GM18499 (cell line): ENCODE measurements around the gene ZNF280B.
"Not testable (repeated sequence)": the region's sequence is repeated elsewhere in the genome, so short reads cannot be mapped to it uniquely, and the experiment has no call there.

ENCODE experiments used
- ATAC-seq: cut with Tn5 transposase; IDR thresholded peaks from one replicate; pipeline ENCODE4 v1.9.1; 2021; ENCODE audit warnings: moderate number of reproducible peaks; ENCODE audit not compliant: insufficient read depth, unreplicated experiment

Gene ZNF280B

DNA sequence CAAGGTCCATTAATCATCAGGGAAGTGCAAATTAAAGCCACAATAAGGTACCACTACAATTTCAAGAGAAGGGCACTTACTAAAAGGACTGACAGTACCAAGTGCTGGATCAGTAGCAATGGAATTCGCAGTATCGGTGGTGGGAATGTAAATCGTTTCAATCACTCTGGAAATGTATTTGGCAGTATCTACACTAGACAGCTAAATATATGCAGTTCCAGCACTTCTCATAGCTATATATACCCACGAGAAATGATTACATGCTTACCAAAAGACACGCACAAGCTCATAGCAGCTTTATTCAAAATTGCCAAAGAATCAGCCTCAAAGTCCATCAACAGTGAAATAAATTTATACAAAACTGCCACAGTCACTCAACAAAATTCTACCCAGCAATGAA is 4.4 kb upstream of the ZNF280B start:
- ATAC-seq, result no peak

DNA sequence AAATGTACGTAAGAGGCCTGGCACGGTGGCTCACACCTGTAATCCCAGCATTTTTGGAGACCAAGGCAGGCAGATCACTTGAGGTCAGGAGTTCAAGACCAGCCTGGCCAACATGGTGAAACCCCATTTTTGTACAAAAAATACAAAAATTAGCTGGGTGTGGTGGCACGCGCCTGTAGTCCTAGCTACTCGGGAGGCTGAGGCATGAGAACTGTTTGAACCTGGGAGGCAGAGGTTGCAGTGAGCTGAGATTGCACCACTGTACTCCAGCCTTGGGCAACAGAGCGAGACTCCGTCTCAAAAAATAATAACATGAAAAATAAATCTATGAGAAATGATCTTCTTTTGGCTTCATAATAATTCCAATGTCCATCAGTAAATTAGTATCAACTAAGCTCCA is 2.3 kb upstream of the ZNF280B start:
- not testable (repeated sequence) for ATAC-seq

DNA sequence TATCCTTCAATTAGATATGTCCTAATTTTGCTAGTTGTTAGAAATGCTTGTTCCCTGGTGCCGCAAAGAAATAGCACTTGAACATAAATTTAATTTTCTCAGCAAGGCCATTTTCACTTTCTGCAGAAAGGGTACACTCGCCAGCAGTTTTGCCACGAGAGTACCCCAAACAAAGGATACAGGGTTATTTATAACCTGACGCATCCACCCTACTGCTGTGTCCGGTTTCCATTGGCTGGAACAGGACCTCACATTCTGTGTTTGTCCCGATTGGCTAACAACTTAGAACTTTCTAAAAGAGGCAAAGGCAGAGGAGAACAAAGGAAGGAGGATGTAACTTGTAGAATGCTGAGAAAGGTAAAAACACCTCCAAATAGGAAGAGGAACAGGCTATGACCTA is 1.4 kb upstream of the ZNF280B start:
- ATAC-seq, result not testable (repeated sequence)

DNA sequence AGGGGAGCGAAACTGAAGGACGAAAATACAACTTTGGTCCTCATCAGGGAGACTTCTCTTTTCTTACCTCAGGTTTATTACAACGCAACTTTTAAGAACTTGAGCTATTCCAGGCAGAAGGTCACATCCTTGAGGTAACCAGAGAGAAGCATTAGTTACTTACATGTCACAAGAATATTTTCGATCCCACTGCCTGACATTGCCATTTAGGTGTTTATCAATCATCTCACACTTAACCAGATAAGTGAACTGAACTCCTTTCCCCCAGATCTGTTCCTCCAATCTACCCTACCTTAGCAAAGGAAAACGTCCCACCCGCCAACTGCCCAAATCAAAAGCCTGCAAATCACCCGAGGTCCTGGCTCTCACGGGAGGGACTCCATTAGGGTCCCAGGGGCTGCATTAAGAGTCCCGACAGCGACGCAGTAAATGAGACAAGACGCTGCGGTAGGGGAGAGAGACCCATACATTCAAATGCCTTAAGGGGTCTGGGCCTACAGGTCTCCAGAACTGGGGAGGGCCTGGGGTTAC is 734 bp downstream of the ZNF280B start:
- no peak for ATAC-seq

DNA sequence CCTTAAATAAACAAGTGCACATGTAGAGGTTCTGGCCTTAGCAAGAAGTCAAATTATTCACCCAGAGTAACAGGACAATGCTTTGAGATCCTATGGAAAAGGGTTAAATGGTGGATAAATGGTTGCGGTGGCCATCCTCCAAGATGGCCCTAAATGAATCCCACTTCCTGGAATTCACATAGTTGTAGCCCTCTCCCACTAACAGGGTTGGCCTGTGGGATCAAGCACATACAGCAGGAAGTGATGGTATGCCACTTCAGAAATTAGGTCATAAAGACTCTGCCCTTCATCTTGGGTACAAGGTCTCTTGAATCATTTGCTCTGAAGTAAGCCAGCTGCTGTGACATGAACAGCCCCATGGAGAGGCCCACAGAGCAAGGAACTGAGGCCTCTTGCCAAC is 1.8 kb downstream of the ZNF280B start:
- ATAC-seq, result no peak

DNA sequence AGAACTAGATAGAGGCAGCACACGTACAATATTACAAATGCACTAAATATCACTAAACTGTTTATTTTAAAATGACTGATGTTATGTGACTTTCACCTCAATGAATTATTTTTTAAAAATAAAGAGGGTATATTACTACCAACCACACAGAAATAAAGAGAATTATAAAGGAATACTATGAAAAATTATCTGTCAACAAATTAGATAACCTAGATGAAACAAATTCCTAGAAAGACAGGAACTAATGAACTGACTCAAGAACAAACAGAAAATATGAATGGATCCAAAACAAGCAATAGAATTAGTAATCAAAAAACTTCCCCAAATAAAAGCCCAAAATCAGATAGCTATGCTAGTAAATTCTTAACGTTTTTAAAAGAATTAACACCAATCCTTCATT is 10.3 kb downstream of the ZNF280B start:
- no peak for ATAC-seq

DNA sequence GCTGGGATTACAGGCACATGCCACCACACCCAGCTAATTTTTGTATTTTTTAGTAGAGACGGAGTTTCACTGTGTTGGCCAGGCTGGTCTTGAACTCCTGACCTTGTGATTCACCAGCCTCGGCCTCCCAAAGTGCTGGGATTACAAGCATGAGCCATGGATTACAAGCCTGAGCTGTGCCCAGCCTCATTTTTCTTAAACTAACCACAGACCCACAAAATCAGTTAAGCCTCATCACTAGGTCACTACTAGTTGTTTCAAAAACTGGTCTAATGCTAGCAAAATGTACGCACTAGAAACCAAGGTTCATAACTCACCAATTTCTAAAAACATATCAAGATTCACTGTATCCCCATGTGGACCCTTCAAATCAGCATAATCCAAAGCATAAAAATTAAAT is 17.0 kb downstream of the ZNF280B start:
- not testable (repeated sequence) for ATAC-seq

DNA sequence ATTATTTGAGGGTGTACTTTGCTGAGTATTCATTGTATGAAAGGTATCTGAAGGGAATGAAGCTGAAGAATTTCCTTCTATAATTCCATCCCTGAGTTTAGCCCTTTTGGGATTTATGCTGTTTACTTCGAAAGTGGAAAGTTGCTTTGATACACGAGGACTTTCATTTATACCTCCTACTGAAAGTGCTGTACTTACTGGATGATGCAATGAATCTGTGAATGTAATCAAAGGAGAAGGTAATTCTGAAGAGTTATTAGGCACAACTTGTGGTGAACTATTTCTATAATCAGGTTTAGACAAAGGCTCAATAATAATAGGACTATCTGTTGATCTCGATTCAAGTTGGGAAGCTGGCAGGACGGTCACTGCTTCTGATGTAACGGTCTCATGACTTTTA is 19.8 kb downstream of the ZNF280B start:
- ATAC-seq, result no peak

DNA sequence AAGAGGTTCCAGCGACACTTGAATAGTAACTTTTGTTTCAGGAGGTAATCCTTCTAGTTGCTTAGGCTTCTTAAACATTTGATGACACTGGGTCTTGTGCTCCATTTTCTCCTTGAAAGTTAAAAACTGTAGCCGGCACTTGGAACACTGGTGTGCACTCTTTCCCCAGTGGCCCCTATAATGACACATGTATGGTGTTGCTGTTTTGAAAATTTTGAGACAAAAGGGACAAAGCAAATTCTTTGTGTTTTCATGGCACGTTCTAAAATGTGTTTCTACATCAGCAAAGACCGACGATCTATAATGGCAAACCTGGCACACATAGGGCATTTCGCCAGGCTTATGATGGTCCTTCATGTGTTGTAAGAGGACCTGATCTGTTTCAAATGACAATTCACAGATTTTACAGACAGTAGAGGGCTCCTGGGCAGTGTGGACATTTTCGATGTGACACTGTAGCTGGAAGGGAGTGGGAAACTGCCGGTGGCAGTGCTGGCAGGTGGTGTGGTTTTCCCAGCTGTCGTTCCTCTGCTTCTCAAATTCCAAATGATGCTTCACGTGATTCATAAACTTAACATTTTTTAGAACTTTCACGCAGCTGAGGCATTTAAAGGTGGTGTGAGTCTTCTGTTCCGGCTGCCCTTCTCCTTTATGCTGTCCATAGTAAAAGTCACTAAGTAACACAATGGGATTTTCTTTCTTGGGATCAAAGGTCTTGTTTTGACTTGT is 20.5 kb downstream of the ZNF280B start:
- no peak for ATAC-seq

DNA sequence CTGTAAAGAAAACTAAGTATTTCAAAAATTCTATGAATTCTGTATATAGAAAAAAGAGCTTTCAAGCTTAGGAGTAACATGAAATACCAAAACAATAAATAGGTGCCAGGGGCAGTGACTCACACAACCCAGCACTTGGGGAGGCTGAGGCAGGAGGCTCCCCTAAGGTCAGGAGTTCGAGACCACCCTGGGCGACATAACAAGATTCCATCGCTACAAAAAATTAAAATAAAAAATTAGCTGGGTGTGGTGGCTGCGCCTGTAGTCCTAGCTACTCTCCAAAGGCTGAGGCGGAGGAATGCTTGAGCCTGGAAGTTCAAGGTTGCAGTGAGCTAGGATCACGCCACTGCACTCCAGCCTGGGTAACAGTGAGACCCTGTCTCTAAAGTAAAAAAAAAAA is 21.5 kb downstream of the ZNF280B start:
- ATAC-seq, result no peak

DNA sequence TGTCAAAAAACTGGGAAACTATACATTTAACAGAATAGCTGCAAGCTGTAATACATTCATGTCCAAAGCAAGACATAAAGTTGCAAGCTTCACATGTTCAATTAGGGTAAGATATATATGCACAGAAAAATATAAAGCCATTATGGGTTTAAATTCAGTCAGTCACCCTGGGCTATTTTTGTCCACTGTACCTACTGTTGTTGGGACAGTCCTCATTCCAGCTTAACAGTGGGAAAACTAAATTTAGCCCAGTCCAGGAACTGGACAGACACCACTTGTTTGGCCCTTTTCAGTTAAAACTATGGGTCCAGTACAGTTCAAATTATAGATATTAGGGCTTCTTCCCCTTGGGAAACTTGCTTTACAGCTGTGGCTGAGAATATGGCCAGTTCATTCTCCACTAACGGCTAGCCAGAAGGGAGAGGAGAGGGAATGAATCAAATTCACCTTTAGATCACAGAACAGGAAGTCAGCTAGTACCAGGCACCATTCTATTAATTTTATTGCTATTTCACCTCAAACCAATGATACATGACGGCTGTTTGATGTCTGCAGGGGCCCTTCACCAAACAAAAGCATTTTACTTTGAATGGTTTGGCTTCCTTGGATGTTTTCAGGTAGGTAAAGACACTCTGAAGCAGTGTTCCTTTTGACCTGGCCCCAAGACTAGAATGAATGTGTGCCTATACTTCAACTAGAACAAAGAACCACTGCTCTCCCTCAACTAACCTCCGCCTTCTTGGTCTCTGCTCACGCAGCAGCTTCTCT is 22.2 kb downstream of the ZNF280B start:
- ATAC-seq, result no peak

DNA sequence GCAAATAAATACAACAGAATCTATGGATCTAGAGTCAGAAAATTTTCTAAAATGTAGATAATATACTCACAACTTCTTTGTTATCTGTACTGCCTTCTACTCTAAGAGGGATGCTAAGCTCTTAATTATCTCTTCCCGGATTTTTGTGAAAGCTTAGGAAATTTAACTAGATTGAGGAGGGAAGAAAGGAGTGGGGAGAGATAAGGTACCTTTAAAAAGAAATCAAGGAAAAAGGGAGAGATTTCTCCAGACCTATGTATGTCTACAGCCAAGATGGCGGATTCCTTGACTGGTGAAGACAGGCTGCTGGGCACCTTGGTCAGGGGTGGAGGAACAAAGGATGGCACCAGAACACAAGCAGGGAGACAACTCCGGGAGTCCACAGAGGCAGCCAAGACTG is 23.0 kb downstream of the ZNF280B start:
- no peak for ATAC-seq

DNA sequence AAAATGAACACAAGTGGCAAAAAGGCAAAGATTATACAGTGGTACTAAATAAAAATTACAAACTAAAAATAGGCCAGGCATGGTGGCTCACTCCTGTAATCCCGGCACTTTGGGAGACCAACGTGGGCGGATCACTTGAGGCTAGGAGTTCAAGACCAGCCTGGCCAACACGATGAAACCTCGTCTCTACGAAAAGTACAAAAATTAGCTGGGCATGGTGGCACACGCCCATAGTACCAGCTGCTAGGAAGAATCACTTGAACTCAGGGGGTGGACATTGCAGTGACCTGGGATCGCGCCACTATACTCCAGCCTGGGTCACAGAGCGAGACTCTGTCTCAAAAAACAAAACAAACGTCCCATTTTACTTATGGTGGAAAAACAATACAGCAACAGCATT is 24.5 kb downstream of the ZNF280B start:
- ATAC-seq, result no peak

DNA sequence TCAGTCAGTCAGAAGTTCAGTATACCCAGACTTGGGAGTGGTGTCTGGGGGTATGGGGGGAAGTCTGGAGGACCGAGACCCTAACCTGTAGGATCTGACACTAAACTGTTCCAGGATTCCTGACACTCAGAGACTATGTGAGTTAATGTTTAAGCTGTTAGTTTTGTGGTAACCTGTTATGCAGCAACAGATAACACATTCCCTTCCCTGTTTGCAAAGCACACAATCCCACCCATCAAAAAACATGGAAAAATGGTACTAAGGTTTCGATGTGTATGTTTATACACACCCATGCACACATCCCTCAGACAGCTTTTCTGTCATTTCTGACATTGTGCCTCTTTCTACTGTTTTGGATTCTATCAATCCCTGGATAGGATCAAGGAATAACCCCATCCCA is 27.6 kb downstream of the ZNF280B start:
- ATAC-seq, result no peak

DNA sequence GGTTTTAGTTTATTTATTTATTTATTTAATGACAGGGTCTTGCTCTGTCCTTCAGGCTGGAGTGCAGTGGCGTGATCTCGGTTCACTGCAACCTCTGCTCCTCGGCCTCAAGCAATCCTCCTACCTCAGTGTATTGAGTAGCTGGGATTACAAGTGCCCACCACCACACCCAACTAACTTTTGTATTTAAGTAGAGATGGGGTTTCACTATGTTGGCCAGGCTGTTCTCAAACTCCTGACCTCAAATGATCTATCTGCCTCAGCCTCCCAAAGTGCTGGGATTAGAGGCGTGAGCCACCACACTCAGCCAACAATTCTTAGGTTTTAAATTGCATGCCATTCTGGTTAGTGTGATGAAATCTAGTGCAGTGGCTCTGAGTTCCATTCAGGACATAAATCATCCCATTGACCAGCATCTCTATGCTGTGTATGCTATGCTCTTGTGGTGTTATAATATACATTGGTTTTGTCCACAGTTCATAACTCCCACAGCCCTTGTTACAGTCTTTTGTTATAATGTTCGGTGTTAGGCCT is 28.5 kb downstream of the ZNF280B start:
- no peak for ATAC-seq

DNA sequence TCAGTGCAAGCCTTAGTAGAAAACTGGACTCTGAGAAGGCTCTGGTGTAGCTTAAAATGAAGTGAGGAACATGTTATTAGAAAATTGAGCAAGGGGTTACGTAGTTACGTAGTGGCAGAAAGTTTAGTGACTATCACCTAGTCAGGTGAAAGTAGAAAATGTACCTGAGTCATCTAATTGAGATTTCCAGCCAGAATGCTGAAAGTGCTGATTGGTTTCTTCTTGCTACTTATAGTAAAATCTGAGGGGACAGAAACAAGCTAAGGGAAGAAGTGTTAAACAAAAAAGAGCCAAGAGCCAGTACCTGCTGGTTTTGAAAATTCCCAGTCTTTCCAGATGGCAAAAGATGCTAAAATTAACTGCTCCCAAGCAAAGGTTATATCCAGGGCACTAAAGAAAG is 29.4 kb downstream of the ZNF280B start:
- no peak for ATAC-seq

DNA sequence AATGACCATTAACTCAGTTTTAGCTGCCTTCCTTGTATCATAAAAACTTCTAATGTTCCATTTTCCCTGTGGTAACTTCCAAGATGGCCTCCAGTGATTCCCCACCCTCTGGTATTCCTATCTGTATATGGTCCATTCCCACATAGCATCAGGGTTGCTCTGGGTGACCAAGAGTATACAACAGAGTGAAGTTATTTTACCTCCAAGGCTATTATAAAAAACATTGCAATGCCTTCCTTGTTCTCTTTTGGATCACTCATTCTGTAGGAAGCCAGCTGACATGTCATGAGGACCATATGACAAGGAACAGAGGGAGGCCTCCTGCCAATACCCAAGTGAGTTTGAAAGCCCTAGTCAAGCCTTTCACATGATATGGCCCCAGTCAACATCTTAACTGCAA is 30.1 kb downstream of the ZNF280B start:
- no peak for ATAC-seq

DNA sequence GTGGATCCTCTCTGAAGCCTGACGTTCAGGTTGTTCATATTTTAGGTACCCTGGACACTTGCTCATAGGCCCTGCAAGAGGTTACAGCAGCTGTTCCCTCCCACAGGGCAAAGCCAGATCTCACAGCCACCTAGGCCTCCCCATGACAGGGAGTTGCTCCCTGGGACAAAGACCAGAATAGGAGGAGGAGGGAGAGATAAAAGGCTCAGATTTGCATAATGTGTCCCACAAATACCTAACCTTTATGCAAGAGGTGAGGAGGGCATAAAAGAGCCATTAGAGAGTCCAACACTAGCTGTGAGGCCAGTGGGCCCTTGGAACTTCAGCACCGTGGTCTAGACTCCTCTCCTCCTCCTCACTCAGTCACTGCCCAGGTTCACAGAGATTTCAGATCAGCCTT is 33.8 kb downstream of the ZNF280B start:
- ATAC-seq, result no peak

DNA sequence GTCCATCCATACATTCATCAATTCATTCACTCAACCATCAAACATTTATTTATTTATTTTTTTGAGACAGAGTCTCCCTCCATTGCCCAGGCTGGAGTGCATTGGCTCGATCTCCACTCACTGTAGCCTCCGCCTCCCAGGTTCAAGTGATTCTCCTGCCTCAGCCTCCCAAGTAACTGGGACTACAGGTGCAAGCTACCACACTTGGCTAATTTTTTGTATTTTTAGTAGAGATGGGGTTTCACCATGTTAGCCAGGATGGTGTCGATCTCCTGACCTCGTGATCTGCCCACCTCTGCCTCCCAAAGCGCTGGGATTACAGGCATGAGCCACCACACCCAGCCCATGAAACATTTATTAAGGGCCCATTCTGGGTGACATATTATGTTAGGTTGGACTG is 37.4 kb downstream of the ZNF280B start:
- ATAC-seq, result not testable (repeated sequence)

DNA sequence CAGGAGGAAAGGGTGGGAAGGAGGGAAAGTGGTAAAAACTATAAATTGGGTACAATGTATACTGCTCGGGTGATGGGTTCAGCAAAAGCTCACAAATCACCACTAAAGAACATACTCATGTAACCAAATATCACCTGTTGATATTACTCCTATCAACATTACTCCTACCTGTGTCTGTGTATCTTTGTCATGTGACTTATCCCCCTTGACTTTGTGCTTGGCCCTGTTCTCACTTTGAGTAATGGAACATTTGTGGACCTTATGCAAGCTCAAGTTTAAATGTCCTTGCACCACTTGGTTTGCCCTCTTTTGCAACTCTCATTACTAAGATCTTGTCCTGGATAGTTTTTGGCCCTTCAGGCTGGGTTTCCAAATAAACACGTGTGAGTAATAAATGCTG is 39.0 kb downstream of the ZNF280B start:
- ATAC-seq, result no peak

DNA sequence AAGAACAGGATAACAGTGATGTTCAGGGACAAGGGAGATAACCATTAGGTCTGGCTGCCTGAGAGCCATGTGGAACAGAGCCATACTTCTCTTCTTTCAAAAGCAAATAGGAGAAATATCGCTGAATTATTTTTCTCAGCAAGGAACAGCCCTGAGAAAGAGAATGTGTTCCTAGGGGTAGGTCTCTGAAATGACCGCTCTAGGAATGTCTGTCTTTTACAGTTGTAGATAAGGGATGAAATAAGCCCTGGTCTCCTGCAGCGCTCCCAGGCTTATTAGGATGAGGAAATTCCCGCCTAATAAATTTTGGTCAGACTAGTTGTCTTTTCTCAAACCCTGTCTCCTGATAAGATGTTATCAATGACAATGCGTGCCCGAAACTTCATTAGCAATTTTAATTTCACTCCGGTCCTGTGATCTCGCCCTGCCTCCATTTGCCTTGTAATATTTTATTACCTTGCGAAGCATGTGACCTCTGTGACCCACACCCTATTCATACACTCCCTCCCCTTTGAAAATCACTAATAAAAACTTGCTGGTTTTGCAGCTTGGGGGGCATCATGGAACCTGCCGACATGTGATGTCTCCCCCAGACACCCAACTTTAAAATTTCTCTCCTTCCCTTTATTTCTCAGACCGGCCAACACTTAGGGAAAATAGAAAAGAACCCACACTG is 39.6 kb downstream of the ZNF280B start:
- ATAC-seq, result not testable (repeated sequence)
